NCI-H1105 treated with DMSO at 0.1 percent for 48 hours (cell line): ENCODE measurements around the gene TBC1D16.
"Not testable (repeated sequence)": the region's sequence is repeated elsewhere in the genome, so short reads cannot be mapped to it uniquely, and the experiment has no call there.

ENCODE experiments used
- DNase-seq: peaks from one replicate; lab custom pipeline; 2025; lab: John Stamatoyannopoulos, UW

The TBC1D16 gene

GRCh38 chr17:80051681-80052080, 16.0 kb upstream of the TBC1D16 start:
- DNase-seq: no peak

GRCh38 chr17:80050706-80051105, 15.0 kb upstream of the TBC1D16 start:
- DNase-seq: no peak

DNA sequence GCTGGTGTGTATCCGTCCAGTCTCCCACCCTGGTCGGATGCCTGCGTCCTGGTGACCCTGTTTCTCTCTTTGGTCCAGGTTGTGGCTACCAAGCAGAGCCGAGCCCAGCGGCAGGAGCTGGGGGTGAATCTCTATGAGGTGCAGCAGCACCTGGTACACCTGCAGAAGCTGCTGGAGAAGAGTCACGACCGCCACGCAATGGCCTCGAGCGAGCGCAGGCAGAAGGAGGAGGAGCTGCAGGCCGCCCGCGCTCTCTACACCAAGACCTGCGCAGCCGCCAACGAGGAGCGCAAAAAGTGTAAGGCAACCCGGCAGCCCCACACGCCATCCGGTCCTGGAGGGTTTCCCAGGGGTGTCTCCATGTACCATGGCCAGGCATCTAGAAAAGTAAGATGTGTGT, 14.3 kb upstream of the TBC1D16 start:
- DNase-seq: no peak

DNA sequence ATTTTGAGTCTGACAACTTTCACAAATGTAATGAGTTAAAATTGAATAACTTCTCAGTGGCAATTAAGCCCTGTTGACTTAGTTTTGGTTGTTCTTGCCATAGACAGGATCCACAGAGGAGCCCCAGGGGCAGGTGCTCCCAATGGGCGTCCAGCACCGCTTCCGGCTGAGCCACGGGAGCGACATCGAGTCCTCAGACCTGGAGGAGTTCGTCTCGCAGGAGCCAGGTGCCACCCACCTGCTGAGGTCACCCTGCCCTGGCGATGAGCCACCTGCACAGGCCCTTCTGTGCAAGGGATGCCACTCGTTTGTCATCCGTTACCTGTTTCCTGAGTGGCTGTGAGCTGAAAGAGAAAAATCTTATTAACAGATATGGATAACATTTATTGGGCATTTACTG, 11.5 kb upstream of the TBC1D16 start:
- DNase-seq: peak; percentile 63

DNA sequence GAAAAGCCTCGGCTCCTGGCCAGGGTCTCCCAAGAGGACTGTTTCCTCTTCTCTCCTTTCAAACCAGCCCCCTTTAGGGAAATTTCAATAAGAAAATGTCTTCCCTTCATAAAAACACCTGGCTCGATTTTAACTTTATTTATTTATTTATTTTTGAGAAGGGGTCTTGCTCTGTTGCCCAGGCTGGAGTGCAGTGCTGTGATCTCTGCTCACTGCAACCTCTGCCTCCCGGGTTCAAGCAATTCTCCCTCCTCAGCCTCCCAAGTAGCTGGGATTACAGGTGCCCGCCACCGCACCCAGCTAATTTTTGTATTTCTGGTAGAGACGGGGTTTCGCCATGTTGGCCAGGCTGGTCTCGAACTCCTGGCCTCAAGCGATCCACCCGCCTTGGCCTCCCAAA, 11.0 kb upstream of the TBC1D16 start:
- not testable (repeated sequence) for DNase-seq

GRCh38 chr17:80045703-80046102, 10.0 kb upstream of the TBC1D16 start:
- DNase-seq: peak; percentile 83

GRCh38 chr17:80043963-80044362, 8.3 kb upstream of the TBC1D16 start:
- no peak for DNase-seq

- DNase-seq: peak; percentile 75
Observed at GRCh38 chr17:80036715-80037477, 1.2 kb upstream of the TBC1D16 start.

DNA sequence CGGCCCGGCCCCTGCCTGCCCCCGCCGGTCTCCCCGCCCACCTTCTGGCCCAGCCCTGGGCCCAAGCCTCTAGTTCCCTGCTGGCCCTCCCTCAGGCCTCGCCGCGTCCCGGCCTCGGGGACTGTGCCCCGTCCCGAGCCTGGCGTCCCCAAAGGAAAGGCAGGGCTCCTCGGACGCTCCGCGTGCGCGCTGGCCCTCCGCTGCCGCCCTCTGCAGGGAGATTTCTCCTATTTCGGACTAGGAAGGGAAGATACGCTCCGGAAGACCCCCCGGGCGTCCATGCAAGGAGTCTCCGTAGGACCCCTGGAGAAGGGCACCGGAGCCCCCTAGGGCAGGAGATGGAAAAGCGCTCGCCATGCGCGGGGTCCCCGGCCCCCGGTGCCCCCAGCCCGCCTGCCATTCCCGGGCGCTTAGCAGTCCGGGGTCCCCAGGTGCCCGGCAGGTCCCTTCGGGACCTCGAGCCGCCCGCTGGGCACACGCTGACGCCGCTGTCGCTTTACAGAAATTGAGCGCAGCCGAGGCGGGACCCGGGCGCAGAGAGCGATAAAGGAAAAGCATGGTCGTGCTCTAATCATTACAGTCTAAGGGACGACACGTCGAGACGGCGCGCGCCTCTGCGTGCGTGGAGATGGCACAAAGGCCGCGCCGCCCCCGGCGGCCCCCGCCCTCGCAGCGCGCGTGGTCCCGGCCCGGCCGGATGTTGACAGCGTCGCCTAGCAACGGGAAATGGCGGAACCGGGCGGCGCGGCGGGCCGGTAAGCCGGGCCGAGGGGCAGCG, 454 bp upstream of the TBC1D16 start, which contains the start of gene CCDC40:
Gene CCDC40, plus strand, starts transcription at position 706 of the 778 bp plus-strand sequence. Its CDS starts 21 bp downstream, at position 727.
- DNase-seq: peak; percentile 75

DNA sequence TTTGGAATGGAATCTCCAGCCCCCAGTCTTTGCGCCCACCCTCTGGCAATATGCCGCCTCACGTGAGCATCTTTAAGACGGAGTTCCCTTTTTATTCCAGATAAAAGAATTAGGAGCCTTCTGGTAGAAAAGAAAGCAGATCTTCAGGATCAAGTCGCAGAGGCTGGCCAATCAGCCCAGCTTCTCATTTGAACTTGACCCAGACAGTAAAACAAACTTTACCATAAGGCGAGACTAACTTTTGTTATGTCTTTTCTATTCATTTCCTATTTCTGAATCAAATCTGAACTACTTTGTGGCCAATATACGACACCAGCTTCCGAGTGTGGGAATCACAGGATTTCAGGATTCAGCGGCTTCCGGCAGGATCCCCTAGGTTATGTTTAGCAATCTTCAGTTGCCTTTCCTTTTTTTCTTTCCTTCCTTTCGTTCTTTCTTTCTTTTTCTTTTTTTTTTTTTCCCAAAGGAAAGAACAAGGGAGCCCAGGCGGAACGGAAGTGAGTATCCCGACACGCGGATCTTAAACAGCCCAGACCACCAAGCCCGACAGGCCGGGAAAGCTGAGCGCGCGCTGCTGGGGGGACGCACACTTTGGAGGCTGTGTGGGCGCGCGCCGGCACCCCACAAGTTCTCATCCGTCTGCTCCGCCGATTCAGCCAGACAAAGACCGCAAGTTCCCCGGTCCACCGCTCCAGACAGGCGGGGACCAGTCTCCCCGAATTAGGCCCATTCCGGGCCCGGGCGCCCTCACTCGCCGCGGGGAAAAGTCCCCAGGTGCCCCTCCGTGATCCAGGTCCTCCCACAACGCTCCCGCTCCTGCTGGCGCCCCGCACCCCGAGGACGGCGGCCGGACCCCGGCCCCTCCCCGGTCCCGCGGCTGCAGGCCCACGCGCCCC, 633 bp downstream of the TBC1D16 start:
- no peak for DNase-seq

DNA sequence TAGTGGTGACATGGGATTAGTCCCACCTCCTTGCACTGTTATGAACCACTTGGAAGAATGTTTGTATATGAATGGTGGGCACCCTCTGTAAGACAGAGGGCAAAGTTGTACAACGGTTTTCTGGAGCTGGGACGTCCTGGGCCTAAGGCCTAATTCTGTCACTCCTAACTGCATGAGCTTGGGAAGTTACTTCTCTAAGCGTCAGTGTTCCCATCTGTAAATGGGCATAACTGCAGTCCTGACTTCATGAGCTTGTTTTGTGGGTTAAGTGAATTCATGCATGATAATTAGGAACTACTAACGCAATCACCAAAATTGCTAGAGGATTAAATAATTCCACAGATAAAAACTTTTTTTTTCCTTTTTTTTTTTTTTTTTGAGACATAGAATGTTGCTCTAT, 1.8 kb downstream of the TBC1D16 start:
- DNase-seq: no peak

DNA sequence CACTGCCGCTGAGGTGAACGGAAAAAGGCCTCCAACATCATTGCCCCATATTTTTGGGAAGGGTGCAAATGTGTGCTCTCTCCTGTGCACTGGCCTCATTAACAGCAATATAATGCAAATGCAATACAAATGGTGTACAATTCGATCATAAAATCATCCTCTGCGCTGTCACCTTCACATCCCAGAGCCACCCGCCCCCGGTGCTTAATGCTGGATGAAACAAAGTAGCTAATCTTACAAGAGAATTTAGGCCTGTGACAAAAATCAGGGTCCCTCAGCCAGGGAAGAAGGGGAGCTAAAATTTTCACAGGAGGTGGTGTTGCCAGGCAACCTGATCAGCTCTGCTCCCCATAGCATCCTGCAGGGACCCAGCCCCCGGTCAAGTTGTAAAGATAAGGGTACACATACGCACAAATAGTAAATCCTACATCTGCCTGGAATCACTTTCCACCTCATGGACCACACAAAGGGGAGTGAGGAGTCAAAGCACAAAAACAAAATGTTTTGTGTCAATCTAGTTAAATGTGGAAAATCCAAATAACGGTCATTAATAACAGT, 3.0 kb downstream of the TBC1D16 start:
- no peak for DNase-seq

DNA sequence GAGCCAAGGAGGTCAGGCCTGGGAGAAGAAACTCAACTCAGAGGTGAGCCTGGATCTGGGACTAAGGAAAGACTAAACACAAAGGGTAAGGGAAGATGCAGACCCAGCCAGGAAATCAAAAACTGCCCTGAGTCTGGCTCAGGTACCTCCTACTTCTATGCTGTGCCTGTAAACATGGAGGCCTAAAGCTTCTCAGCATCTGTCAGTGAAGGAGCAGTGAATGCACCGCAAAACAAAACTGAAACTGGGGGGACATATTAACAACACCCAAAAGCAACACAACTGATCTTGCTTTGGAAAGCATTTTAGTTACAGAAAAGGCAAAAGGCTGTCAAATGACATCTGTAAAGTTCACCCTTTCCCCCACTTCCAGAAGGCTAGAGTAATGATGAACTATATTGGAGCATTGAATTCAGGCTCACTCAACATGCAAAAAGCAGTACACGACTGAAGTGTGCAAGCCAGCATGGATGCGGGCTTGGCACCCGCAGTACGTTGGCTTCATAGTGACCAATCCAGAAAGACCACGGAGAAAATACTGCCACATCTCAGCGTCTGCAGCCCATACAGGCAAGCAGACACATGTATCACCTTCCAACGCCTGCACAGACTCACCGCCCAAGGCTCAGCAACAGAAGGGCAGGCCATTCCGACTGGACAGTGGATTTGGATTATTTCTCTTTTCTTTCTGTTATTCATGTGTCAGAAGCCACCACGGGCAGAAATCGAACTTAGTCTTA, 3.8 kb downstream of the TBC1D16 start:
- no peak for DNase-seq

- DNase-seq: peak; percentile 73
Observed at GRCh38 chr17:80030730-80031410, 4.8 kb downstream of the TBC1D16 start.

DNA sequence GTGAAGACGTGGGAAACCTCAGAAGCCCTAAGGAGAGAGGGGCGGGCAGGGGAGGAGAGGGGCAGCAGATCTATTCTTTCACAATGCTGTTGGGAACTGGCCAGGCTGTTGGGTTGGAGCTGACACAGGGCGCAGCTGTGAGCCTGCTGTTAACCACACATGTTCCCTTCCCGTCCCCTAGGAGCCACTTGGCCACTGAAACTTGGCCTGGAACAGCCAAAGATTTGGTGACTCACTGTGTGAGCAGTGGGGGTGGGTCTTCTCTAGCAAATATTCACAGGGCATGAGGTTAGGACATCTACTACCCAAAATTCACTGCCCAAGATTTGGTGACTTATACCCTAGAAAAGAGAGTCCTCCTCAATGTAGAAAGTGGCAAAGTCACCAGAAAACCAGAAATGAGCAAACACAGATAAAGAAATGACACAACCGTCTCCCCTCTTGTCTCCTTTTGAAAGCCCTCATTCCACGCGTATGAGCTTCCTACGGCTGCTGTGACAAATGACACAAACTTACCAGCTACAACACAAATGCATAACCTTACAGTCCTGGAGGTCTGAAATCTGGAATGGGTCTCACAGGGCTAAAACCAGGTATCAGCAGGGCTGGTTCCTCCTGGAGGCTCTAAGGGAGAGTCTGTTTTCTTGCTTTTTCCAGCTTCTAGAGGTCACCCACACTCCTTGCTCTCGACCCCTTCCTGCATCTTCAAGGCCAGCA, 6.3 kb downstream of the TBC1D16 start:
- DNase-seq: no peak

- DNase-seq: peak; percentile 80
Observed at GRCh38 chr17:80028030-80028429, 7.6 kb downstream of the TBC1D16 start.

GRCh38 chr17:80027043-80027435, 8.6 kb downstream of the TBC1D16 start:
- DNase-seq: no peak

- no peak for DNase-seq
Observed at GRCh38 chr17:80026359-80027042, 9.2 kb downstream of the TBC1D16 start.

GRCh38 chr17:80025796-80026195, 9.9 kb downstream of the TBC1D16 start:
- DNase-seq: no peak
